ENCODE results near the gene ADAMTS6. TPM values are rescaled to one million over a fixed set of nuclear protein-coding genes. Genes with fewer than 3 reads are reported as not detected.
A peak's percentile ranks its signal among the peaks of the same experiment; 100 is the strongest.

The ADAMTS6 gene
- polyA plus RNA-seq, 3 donors = 0.01 TPM; not detected in 2

DNA sequence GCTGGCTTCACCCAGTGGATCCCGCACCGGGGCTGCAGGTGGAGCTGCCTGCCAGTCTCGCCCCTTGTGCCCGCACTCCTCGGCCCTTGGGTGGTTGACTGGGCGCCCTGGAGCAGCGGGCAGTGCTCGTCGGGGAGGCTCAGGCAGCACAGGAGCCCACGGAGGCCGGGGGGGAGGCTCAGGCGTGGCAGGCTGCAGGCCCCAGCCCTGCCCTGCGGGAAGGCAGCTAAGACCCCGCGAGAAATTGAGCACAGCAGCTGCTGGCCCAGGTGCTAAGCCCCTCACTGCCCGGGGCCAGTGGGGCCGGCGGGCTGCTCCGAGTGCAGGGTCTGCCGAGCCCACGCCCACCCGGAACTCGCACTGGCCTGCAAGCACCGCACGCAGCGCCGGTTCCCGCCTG, 3.7 kb upstream of the ADAMTS6 start:
- Mint-ChIP-seq H3K27me3 (ENCODE audit: low read depth in 3 of 3) (peaks cover 2 to 8% (median 6%) of the 10 kb centered on the region in 3 donors), H3K4me1 (peaks cover 7% of the 10 kb centered on the region), H3K9me3 (peaks cover 0 to 3% (median 0%) of the 10 kb centered on the region in 7 donors), H3K36me3 (no peaks in the 10 kb centered on the region), H3K27ac (no peak overlapping the region), H3K4me3 (no peak overlapping the region)
- no peaks in the 10 kb centered on the region for H3K79me2 ChIP-seq (ENCODE audit: insufficient read depth, low read length)
- H3K4me3 ChIP-seq (replicated peaks in 1 of 3; ENCODE audit: low read depth in 2 of 3, low read length in 3 of 3) = no peak overlapping the region
- H3K27me3 ChIP-seq (ENCODE audit: control insufficient read depth in 2 of 2, insufficient read depth in 2 of 2, low read length in 2 of 2) = peaks cover 0 to 3% of the 10 kb centered on the region in 2 donors
- H3K4me2 ChIP-seq (replicated peaks; ENCODE audit: extremely low read depth, low read length, poor library complexity, severe bottlenecking) = no peak overlapping the region
- no peak overlapping the region for H2AFZ ChIP-seq (ENCODE audit: insufficient read depth, low read depth, low read length, poor library complexity, severe bottlenecking)
- intact Hi-C loops (cut with micrococcal nuclease) = loop anchor here in 1 of 2 donors (10.0 kb wide), 2 partner anchors 381 to 671 kb away; no protein-coding TSS in a partner anchor
- H3K9me3 ChIP-seq (replicated peaks in 1 of 2; ENCODE audit: control insufficient read depth in 1 of 2, insufficient read depth in 1 of 2, low read length in 2 of 2) = no peaks in the 10 kb centered on the region
- DNase-seq = no peak
- 93% methylated on average over 24 of the region's 28 CpGs for WGBS (ENCODE audit: insufficient coverage)
- no peak overlapping the region for H3K27ac ChIP-seq (ENCODE audit: low read depth in 1 of 2, low read length in 2 of 2)
- TF ChIP-seq CTCF (IDR thresholded peaks at IDR 0.05) = no peak
- H4K20me1 ChIP-seq (ENCODE audit: insufficient read depth, low read length) = no peaks in the 10 kb centered on the region
- H3K9ac ChIP-seq (ENCODE audit: insufficient read depth, low read length, poor library complexity, severe bottlenecking) = no peak overlapping the region
- peaks cover 19 to 21% of the 10 kb centered on the region in 2 donors for H3K4me1 ChIP-seq (ENCODE audit: control insufficient read depth in 1 of 2, insufficient read depth in 2 of 2, low read length in 2 of 2)
- no peaks in the 10 kb centered on the region for H3K36me3 ChIP-seq (replicated peaks in 1 of 2; ENCODE audit: control insufficient read depth in 1 of 2, insufficient read depth in 2 of 2, low read length in 2 of 2)

- Histone ChIP-seq H2AFZ (ENCODE audit: insufficient read depth, low read depth, low read length, poor library complexity, severe bottlenecking) (peak overlapping the region; percentile 81), H3K4me3 (replicated peaks in 1 of 3; ENCODE audit: low read depth in 2 of 3, low read length in 3 of 3) (peak overlapping the region; percentile 65 to 99 (median 90)), H3K36me3 (replicated peaks in 1 of 2; ENCODE audit: control insufficient read depth in 1 of 2, insufficient read depth in 2 of 2, low read length in 2 of 2) (no peaks in the 10 kb centered on the region), H3K9ac (ENCODE audit: insufficient read depth, low read length, poor library complexity, severe bottlenecking) (peak overlapping the region; percentile 54), H3K9me3 (replicated peaks in 1 of 2; ENCODE audit: control insufficient read depth in 1 of 2, insufficient read depth in 1 of 2, low read length in 2 of 2) (no peaks in the 10 kb centered on the region), H3K79me2 (ENCODE audit: insufficient read depth, low read length) (no peaks in the 10 kb centered on the region), H3K27ac (ENCODE audit: low read depth in 1 of 2, low read length in 2 of 2) (no peak overlapping the region), H3K4me1 (ENCODE audit: control insufficient read depth in 1 of 2, insufficient read depth in 2 of 2, low read length in 2 of 2) (peaks cover 20 to 29% of the 10 kb centered on the region in 2 donors), H3K4me2 (replicated peaks; ENCODE audit: extremely low read depth, low read length, poor library complexity, severe bottlenecking) (peak overlapping the region; percentile 94), H4K20me1 (ENCODE audit: insufficient read depth, low read length) (no peaks in the 10 kb centered on the region), H3K27me3 (ENCODE audit: control insufficient read depth in 2 of 2, insufficient read depth in 2 of 2, low read length in 2 of 2) (peaks cover 0 to 3% of the 10 kb centered on the region in 2 donors)
- TF ChIP-seq CTCF (IDR thresholded peaks at IDR 0.05) = peak; percentile 68
- no CpG with 5 or more reads among the region's 3 CpGs for WGBS (ENCODE audit: insufficient coverage)
- H3K4me1 Mint-ChIP-seq = peaks cover 7% of the 10 kb centered on the region
- intact Hi-C loops (cut with micrococcal nuclease) = loop anchor here (5.0 to 10.0 kb wide), 3 partner anchors 379 to 671 kb away; no protein-coding TSS in a partner anchor
- peak overlapping the region in 1 of 2 donors; percentile 95 for H3K4me3 Mint-ChIP-seq
- peaks cover 2 to 8% (median 6%) of the 10 kb centered on the region in 3 donors for H3K27me3 Mint-ChIP-seq (ENCODE audit: low read depth in 3 of 3)
- H3K36me3 Mint-ChIP-seq = no peaks in the 10 kb centered on the region
- H3K9me3 Mint-ChIP-seq = peaks cover 0 to 3% (median 0%) of the 10 kb centered on the region in 7 donors
- DNase-seq = peak; percentile 13 to 55 (median 35)
- no peak overlapping the region for H3K27ac Mint-ChIP-seq
Observed at GRCh38 chr5:65483546-65484346, 2.0 kb upstream of the ADAMTS6 start.

All from CD14-positive monocyte (primary cell).